Esophagus muscularis mucosa (tissue), 3 donors: ENCODE results near the gene ASTL.

Source experiments
- POLR2A ChIP-seq: fragments of 450-650 bp; IDR thresholded peaks from one replicate; pipeline ENCODE4 v1.6.1; 2017; ENCODE audit warnings: antibody characterized with exemption, moderate library complexity, mild to moderate bottlenecking, low read depth
- TF ChIP-seq, protein P1 (sequence below), 3 experiments: fragments of 200-600 bp in 2 of 3; fragments of 450-650 bp in 1 of 3; sonication (generic) in 2 of 3; IDR thresholded peaks; one replicate each; pipeline ENCODE4 v1.5.1; 2017 to 2019; ENCODE audit warnings: antibody characterized with exemption in 3 of 3, mild to moderate bottlenecking in 2 of 3, moderate library complexity in 1 of 3

DNA sequence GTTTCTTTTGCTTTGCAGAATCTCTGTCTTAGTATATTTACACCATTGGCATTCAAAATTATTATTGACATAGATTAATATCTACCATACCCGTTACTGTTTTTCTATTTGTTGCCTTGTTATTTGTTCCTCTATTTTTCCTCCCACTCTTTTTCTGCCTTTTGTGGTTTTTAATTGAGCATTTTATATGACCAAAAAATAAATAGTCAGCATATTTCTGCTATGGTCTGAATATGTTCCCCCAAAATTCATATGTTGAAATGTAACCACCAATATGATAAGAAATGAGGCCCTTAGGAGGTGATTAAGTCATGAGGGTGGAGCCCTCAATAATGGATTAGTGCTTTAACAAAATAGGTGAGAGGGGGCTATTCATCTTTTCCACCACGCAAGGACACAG is 57.3 kb downstream of the ASTL start:
- TF ChIP-seq, protein P1, sequence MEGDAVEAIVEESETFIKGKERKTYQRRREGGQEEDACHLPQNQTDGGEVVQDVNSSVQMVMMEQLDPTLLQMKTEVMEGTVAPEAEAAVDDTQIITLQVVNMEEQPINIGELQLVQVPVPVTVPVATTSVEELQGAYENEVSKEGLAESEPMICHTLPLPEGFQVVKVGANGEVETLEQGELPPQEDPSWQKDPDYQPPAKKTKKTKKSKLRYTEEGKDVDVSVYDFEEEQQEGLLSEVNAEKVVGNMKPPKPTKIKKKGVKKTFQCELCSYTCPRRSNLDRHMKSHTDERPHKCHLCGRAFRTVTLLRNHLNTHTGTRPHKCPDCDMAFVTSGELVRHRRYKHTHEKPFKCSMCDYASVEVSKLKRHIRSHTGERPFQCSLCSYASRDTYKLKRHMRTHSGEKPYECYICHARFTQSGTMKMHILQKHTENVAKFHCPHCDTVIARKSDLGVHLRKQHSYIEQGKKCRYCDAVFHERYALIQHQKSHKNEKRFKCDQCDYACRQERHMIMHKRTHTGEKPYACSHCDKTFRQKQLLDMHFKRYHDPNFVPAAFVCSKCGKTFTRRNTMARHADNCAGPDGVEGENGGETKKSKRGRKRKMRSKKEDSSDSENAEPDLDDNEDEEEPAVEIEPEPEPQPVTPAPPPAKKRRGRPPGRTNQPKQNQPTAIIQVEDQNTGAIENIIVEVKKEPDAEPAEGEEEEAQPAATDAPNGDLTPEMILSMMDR (IDR thresholded peaks at IDR 0.05): no peak
- no peak for TF ChIP-seq POLR2A
